SK-N-SH treated with all-trans-retinoic acid at 6 μM for 48 hours (cell line): Measurements from ENCODE around the gene HCAR2.

Source experiments
- ATAC-seq: fragments of 200-7000 bp; cut with Tn5 transposase; 3 replicates; pipeline ENCODE4 v1.9.1; 2020; ENCODE audit warnings: mild to moderate bottlenecking, moderate library complexity
- ARNTL ChIP-seq: fragments of 450-650 bp; formaldehyde crosslinking; IDR thresholded peaks from 2 replicates; pipeline ENCODE4 v1.5.0; 2020; ENCODE audit warnings: low read depth, mild to moderate bottlenecking, moderate library complexity, borderline replicate concordance
- BACH2 ChIP-seq: fragments of 250-450 bp; sonication (Bioruptor Pico); IDR thresholded peaks from 2 replicates; pipeline ENCODE4 v1.9.0; 2021; ENCODE audit warnings: mild to moderate bottlenecking, borderline replicate concordance
- CSDC2 ChIP-seq: fragments of 250-450 bp; sonication (Bioruptor Pico); IDR thresholded peaks from 2 replicates; pipeline ENCODE4 v1.5.0; 2020; ENCODE audit warnings: mild to moderate bottlenecking, moderate library complexity
- CSRNP3 ChIP-seq: fragments of 250-450 bp; sonication (Bioruptor Pico); IDR thresholded peaks from 2 replicates; pipeline ENCODE4 v1.5.1; 2021; ENCODE audit warnings: mild to moderate bottlenecking, moderate library complexity
- ESRRG ChIP-seq: fragments of 250-450 bp; sonication (Bioruptor Pico); IDR thresholded peaks from 2 replicates; pipeline ENCODE4 v1.6.1; 2021; ENCODE audit warnings: mild to moderate bottlenecking
- GLIS3 ChIP-seq: fragments of 250-450 bp; sonication (Bioruptor Pico); IDR thresholded peaks from 2 replicates; pipeline ENCODE4 v1.5.0; 2020; ENCODE audit warnings: mild to moderate bottlenecking, moderate library complexity
- ISL1 ChIP-seq: fragments of 250-450 bp; sonication (Bioruptor Pico); IDR thresholded peaks from 2 replicates; pipeline ENCODE4 v2.1.2; 2022; ENCODE audit warnings: mild to moderate bottlenecking, moderate library complexity
- OSR1 ChIP-seq: fragments of 250-450 bp; sonication (Bioruptor Pico); IDR thresholded peaks from 2 replicates; pipeline ENCODE4 v1.8.0; 2022; ENCODE audit warnings: moderate library complexity, mild to moderate bottlenecking, inconsistent platforms
- PATZ1 ChIP-seq: fragments of 250-450 bp; sonication (Bioruptor Pico); IDR thresholded peaks from 2 replicates; pipeline ENCODE4 v1.8.0; 2020; ENCODE audit warnings: mild to moderate bottlenecking, moderate library complexity, borderline replicate concordance
- POU6F1 ChIP-seq: fragments of 250-450 bp; sonication (Bioruptor Pico); IDR thresholded peaks from 2 replicates; pipeline ENCODE4 v1.8.0; 2021; ENCODE audit warnings: low read depth, mild to moderate bottlenecking, moderate library complexity, borderline replicate concordance
- PPARA ChIP-seq: fragments of 250-450 bp; sonication (Bioruptor Pico); IDR thresholded peaks from 2 replicates; pipeline ENCODE4 v1.5.0; 2020; ENCODE audit warnings: mild to moderate bottlenecking, borderline replicate concordance
- RARB ChIP-seq: fragments of 250-450 bp; sonication (Bioruptor Pico); IDR thresholded peaks from 2 replicates; pipeline ENCODE4 v1.8.0; 2021; ENCODE audit warnings: mild to moderate bottlenecking, moderate library complexity
- SNAI2 ChIP-seq: fragments of 250-450 bp; sonication (Bioruptor Pico); IDR thresholded peaks from 2 replicates; pipeline ENCODE4 v1.5.0; 2020; ENCODE audit warnings: mild to moderate bottlenecking, moderate library complexity
- TCF4 ChIP-seq: fragments of 250-450 bp; sonication (Bioruptor Pico); IDR thresholded peaks from 2 replicates; pipeline ENCODE4 v1.8.0; 2021; ENCODE audit warnings: mild to moderate bottlenecking, moderate library complexity, borderline replicate concordance
- TOX ChIP-seq: fragments of 250-450 bp; sonication (Bioruptor Pico); IDR thresholded peaks from 2 replicates; pipeline ENCODE4 v1.8.0; 2021; ENCODE audit warnings: mild to moderate bottlenecking, moderate library complexity, borderline replicate concordance
- TSHZ2 ChIP-seq: fragments of 250-450 bp; sonication (Bioruptor Pico); IDR thresholded peaks from 2 replicates; pipeline ENCODE4 v1.5.0; 2020; ENCODE audit warnings: mild to moderate bottlenecking, moderate library complexity
- ZC3H10 ChIP-seq: fragments of 250-450 bp; sonication (Bioruptor Pico); IDR thresholded peaks from 2 replicates; pipeline ENCODE4 v1.5.1; 2021; ENCODE audit warnings: mild to moderate bottlenecking, moderate library complexity
- ZFP3 ChIP-seq: fragments of 250-450 bp; sonication (Bioruptor Pico); IDR thresholded peaks from 2 replicates; pipeline ENCODE4 v1.5.0; 2020; ENCODE audit warnings: mild to moderate bottlenecking, moderate library complexity
- ZFP30 ChIP-seq: fragments of 450-650 bp; formaldehyde crosslinking; IDR thresholded peaks from 2 replicates; pipeline ENCODE4 v1.5.0; 2022; ENCODE audit warnings: mild to moderate bottlenecking, moderate library complexity
- ZNF70 ChIP-seq: fragments of 450-650 bp; formaldehyde crosslinking; IDR thresholded peaks from 2 replicates; pipeline ENCODE4 v1.5.0; 2020; ENCODE audit warnings: mild to moderate bottlenecking, moderate library complexity
- ZNF8 ChIP-seq: fragments of 450-650 bp; formaldehyde crosslinking; IDR thresholded peaks from 2 replicates; pipeline ENCODE4 v1.5.0; 2020; ENCODE audit warnings: mild to moderate bottlenecking, moderate library complexity

HCAR2 gene

GRCh38 chr12:122665349-122665748 is 37.8 kb downstream of the HCAR2 start:
- ATAC-seq: no peak
- TF ChIP-seq ZFP30 (no peak), ESRRG (CRISPR knock-in tag) (no peak), ARNTL (no peak), POU6F1 (CRISPR knock-in tag) (no peak), BACH2 (CRISPR knock-in tag) (no peak), ZC3H10 (CRISPR knock-in tag) (no peak), RARB (no peak), ZNF70 (CRISPR knock-in tag) (no peak), TOX (CRISPR knock-in tag) (no peak), SNAI2 (no peak), ISL1 (no peak), TCF4 (no peak), CSDC2 (CRISPR knock-in tag) (no peak), CSRNP3 (CRISPR knock-in tag) (no peak)
- TF ChIP-seq, all 23 proteins: peak for 0

GRCh38 chr12:122661938-122662337 is 41.2 kb downstream of the HCAR2 start:
- no peak for TF ChIP-seq PPARA
- TF ChIP-seq OSR1 (CRISPR knock-in tag): no peak
- no peak for TF ChIP-seq ZNF8 (CRISPR knock-in tag)
- no peak for TF ChIP-seq ZNF70 (CRISPR knock-in tag)
- TF ChIP-seq BACH2 (CRISPR knock-in tag): no peak
- TF ChIP-seq CSRNP3 (CRISPR knock-in tag): no peak
- TF ChIP-seq TCF4: no peak
- no peak for TF ChIP-seq CSDC2 (CRISPR knock-in tag)
- no peak for TF ChIP-seq SNAI2
- no peak for TF ChIP-seq TSHZ2 (CRISPR knock-in tag)
- TF ChIP-seq ISL1: no peak
- no peak for TF ChIP-seq ARNTL
- no peak for TF ChIP-seq GLIS3 (CRISPR knock-in tag)
- no peak for TF ChIP-seq POU6F1 (CRISPR knock-in tag)
- TF ChIP-seq RARB: no peak
- ATAC-seq: no peak

- no peak for ATAC-seq
- TF ChIP-seq CSDC2 (CRISPR knock-in tag) (no peak), PATZ1 (CRISPR knock-in tag) (no peak), ESRRG (CRISPR knock-in tag) (no peak), ZFP30 (no peak), BACH2 (CRISPR knock-in tag) (no peak), ZFP3 (CRISPR knock-in tag) (no peak), OSR1 (CRISPR knock-in tag) (no peak)
Measured at GRCh38 chr12:122661246-122661645, 41.9 kb downstream of the HCAR2 start.
